Astrocyte (in vitro differentiated cells and primary cell): ENCODE measurements around the gene PPM1B.

Source experiments
- CTCF ChIP-seq: IDR thresholded peaks from 2 replicates; pipeline ENCODE4 v1.5.1; 2011; ENCODE audit warnings: low read depth, mild to moderate bottlenecking, inconsistent platforms, low read length, moderate library complexity; ENCODE audit not compliant: insufficient read depth
- EZH2 ChIP-seq: IDR thresholded peaks from 2 replicates; pipeline ENCODE4 v1.6.1; 2012; ENCODE audit warnings: mild to moderate bottlenecking, low read length, inconsistent platforms; ENCODE audit not compliant: insufficient read depth

GRCh38 chr2:44137048-44137447 lies 31.6 kb upstream of the PPM1B start:
- TF ChIP-seq CTCF (no peak), EZH2 (no peak)
